OCI-LY3 (cell line): ENCODE data around the gene SCYGR6.

Source experiments
- CTCF ChIP-seq: fragments of 200-600, 300-600 bp; sonication (generic); IDR thresholded peaks from 2 replicates; pipeline ENCODE4 v1.5.1; 2014; ENCODE audit warnings: antibody characterized with exemption, low read length, low read depth
- EZH2phosphoT487 ChIP-seq: fragments of 200-600 bp; shearing (Covaris generic); IDR thresholded peaks from 2 replicates; pipeline ENCODE4 v1.6.1; 2018; ENCODE audit warnings: antibody characterized with exemption, mixed run types, low read depth

- TF ChIP-seq CTCF, result no peak
- no peak for TF ChIP-seq EZH2phosphoT487
Observed at GRCh38 chr2:227706859-227707258, 17.7 kb downstream of the SCYGR6 start.
